GM23338 (cell line): ENCODE results near the gene RXRB. TPM values are rescaled to one million over a fixed set of nuclear protein-coding genes. Genes with fewer than 3 reads are reported as not detected.

ENCODE experiments used
- ETS1 ChIP-seq: IDR thresholded peaks from 2 replicates; pipeline ENCODE4 v1.6.1; 2016; ENCODE audit warnings: antibody characterized with exemption
- EZH2 ChIP-seq: fragments of 200-600 bp; sonication (generic); IDR thresholded peaks from one replicate; pipeline ENCODE4 v1.8.0; 2017; ENCODE audit warnings: antibody characterized with exemption, mild to moderate bottlenecking, low read depth; ENCODE audit not compliant: unreplicated experiment
- JUNB ChIP-seq: IDR thresholded peaks from one replicate; pipeline ENCODE4 v1.6.1; 2016; ENCODE audit warnings: antibody characterized with exemption; ENCODE audit not compliant: unreplicated experiment
- NANOG ChIP-seq: IDR thresholded peaks from 2 replicates; pipeline ENCODE4 v1.6.1; 2016; ENCODE audit warnings: antibody characterized with exemption, borderline replicate concordance
- STAT1 ChIP-seq: IDR thresholded peaks from one replicate; pipeline ENCODE4 v1.6.1; 2016; ENCODE audit warnings: antibody characterized with exemption; ENCODE audit not compliant: unreplicated experiment
- ZNF114 ChIP-seq: fragments of 250-450 bp; sonication (Bioruptor Pico); IDR thresholded peaks from 2 replicates; pipeline ENCODE4 v1.5.0; 2020; ENCODE audit warnings: mild to moderate bottlenecking, moderate library complexity
- ZNF331 ChIP-seq: fragments of 250-450 bp; sonication (Bioruptor Pico); IDR thresholded peaks from 2 replicates; pipeline ENCODE4 v1.5.0; 2020; ENCODE audit warnings: low read depth, mild to moderate bottlenecking, moderate library complexity
- ZNF462 ChIP-seq: fragments of 250-450 bp; sonication (Bioruptor Pico); IDR thresholded peaks from 2 replicates; pipeline ENCODE4 v1.5.0; 2020; ENCODE audit warnings: mild to moderate bottlenecking, moderate library complexity
- polyA plus RNA-seq: library from polyadenylated mRNA; unstranded; fragments of >200 nt; fragmentation: Nextera tagmentation; extraction: Ambion mirVana; gene quantifications from 2 replicates; pipeline ENCODE4 v1.2.1, GENCODE V29; 2016
- total RNA-seq: library from RNA; depleted of rRNA; stranded (reverse); fragments of >200 nt; shearing (Covaris generic); gene quantifications from 2 replicates; pipeline ENCODE4 v1.2.3, GENCODE V29; 2014
- TF ChIP-seq, protein P1 (sequence below), 2 experiments: fragments of 200-600 bp in 1 of 2; sonication (generic) in 1 of 2; conservative IDR thresholded peaks; 2 replicates each; pipeline versions ENCODE4 v1.5.1 to v1.6.1; 2016 to 2017; ENCODE audit warnings: antibody characterized with exemption in 2 of 2, low read depth in 2 of 2, mild to moderate bottlenecking in 2 of 2, moderate library complexity in 1 of 2

Gene RXRB
- total and polyA plus RNA-seq, 2 experiments from 2014 or later = 6.9 to 11.6 TPM

DNA sequence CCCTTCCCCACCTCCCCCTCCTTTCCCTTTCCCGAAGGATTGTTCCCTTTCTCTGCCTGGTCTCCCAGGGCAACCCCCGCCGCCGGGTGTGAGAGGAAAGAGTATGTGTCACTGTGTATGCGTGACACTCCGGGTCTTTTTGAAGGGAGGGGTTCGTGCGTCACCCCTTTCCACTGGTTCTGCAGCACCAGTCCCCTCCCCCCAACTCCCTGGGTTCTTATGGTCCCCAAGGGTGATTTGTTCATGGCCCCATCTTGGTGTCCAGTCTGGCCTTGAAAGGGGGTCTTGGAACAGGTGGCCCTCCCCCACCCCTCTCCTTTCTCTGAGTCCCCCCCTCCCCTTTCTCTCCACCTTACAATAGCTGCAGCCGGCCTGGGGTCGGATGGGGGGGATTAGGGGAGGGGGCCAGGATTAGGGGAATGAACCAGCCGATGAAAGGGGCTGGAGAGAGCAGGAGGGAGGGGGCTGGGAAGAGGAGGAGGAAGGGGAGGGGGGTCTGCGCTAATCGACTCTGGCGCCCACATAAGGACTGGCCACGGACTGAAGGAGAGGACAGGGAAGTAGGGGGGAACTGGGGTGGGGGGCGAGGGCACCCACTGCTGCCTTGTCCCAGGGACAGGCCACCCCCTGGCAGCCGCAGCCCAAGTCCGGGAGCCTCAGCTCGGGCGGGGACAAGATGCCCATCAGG, 6.5 kb upstream of the RXRB start (continued):
- TF ChIP-seq ZNF462 (no peak), STAT1 (no peak), ZNF114 (CRISPR knock-in tag) (no peak), ZNF331 (CRISPR knock-in tag) (no peak), JUNB (no peak), ETS1 (no peak), NANOG (no peak), EZH2 (no peak)
- TF ChIP-seq, protein P1, sequence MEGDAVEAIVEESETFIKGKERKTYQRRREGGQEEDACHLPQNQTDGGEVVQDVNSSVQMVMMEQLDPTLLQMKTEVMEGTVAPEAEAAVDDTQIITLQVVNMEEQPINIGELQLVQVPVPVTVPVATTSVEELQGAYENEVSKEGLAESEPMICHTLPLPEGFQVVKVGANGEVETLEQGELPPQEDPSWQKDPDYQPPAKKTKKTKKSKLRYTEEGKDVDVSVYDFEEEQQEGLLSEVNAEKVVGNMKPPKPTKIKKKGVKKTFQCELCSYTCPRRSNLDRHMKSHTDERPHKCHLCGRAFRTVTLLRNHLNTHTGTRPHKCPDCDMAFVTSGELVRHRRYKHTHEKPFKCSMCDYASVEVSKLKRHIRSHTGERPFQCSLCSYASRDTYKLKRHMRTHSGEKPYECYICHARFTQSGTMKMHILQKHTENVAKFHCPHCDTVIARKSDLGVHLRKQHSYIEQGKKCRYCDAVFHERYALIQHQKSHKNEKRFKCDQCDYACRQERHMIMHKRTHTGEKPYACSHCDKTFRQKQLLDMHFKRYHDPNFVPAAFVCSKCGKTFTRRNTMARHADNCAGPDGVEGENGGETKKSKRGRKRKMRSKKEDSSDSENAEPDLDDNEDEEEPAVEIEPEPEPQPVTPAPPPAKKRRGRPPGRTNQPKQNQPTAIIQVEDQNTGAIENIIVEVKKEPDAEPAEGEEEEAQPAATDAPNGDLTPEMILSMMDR (conservative IDR thresholded peaks at IDR 0.05; ENCODE audit: low read depth in 2 of 2) = no peak
